Glomerular visceral epithelial cell (primary cell): Measurements from ENCODE around the gene ANO2.

ENCODE experiments used
- DNase-seq: peaks from one replicate; pipeline ENCODE4 v3.0.0-alpha.2; 2016; ENCODE audit errors: extremely low spot score

ANO2 gene

GRCh38 chr12:5945071-5946008 lies at the start of gene ANO2:
TSS of gene ANO2 (minus strand) at chr12:5945259. CDS start at chr12:5945217, 42 bp downstream.
- peak; percentile 15 for DNase-seq

- no peak for DNase-seq
Observed at GRCh38 chr12:5989621-5990020, 44.6 kb upstream of the ANO2 start.

- DNase-seq: peak; percentile 69
Observed at GRCh38 chr12:5988659-5989116, 43.6 kb upstream of the ANO2 start.

- DNase-seq: no peak
Observed at GRCh38 chr12:5988088-5988487, 43.0 kb upstream of the ANO2 start.

- no peak for DNase-seq
Observed at GRCh38 chr12:5987573-5987972, 42.5 kb upstream of the ANO2 start.

GRCh38 chr12:5985471-5985870 lies 40.4 kb upstream of the ANO2 start:
- DNase-seq: no peak

- no peak for DNase-seq
Observed at GRCh38 chr12:5984873-5985272, 39.8 kb upstream of the ANO2 start.

GRCh38 chr12:5982106-5982505 lies 37.0 kb upstream of the ANO2 start:
- DNase-seq: no peak

GRCh38 chr12:5977556-5977955 lies 32.5 kb upstream of the ANO2 start:
- DNase-seq: no peak

GRCh38 chr12:5976711-5977110 lies 31.7 kb upstream of the ANO2 start:
- no peak for DNase-seq

GRCh38 chr12:5976196-5976595 lies 31.1 kb upstream of the ANO2 start:
- no peak for DNase-seq

- no peak for DNase-seq
Observed at GRCh38 chr12:5973461-5974115, 28.5 kb upstream of the ANO2 start.

GRCh38 chr12:5972387-5972786 lies 27.3 kb upstream of the ANO2 start:
- no peak for DNase-seq

GRCh38 chr12:5971194-5971850 lies 26.3 kb upstream of the ANO2 start:
- DNase-seq: no peak

GRCh38 chr12:5969974-5970690 lies 25.1 kb upstream of the ANO2 start:
- DNase-seq: no peak

- DNase-seq: no peak
Observed at GRCh38 chr12:5969156-5969973, 24.3 kb upstream of the ANO2 start.

- no peak for DNase-seq
Observed at GRCh38 chr12:5967645-5968415, 22.8 kb upstream of the ANO2 start.

GRCh38 chr12:5966486-5967095 lies 21.5 kb upstream of the ANO2 start:
- DNase-seq: no peak

GRCh38 chr12:5965950-5966383 lies 20.9 kb upstream of the ANO2 start:
- DNase-seq: peak; percentile 47
